Effector CD4-positive, alpha-beta T cell (primary cell): ENCODE measurements around the gene MYL7.
"Not testable (repeated sequence)": the region's sequence is repeated elsewhere in the genome, so short reads cannot be mapped to it uniquely, and the experiment has no call there.

Source experiments
- DNase-seq: peaks from one replicate; pipeline ENCODE4 v3.0.0-alpha.2; 2020

Gene MYL7

GRCh38 chr7:44128721-44129582 lies 12.2 kb downstream of the MYL7 start:
- DNase-seq = no peak

- no peak for DNase-seq
Observed at GRCh38 chr7:44127161-44127560, 14.0 kb downstream of the MYL7 start.

DNA sequence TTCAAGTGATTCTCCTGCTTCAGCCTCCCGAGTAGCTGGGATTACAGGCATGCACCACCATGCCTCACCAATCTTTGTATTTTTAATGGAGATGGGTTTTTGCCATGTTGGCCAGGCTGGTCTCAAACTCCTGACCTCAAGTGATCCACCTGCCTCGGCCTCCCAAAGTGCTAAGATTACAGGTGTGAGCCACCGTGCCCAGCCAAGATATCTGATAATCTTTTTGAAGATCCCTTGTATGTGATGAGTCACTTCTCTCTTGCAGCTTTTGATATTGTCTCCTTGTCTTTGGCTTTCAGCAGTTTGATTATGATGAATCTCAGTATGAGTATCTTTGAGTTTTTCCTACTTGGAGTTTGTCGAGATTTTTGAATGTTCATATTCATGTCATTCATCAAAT lies 14.6 kb downstream of the MYL7 start:
- not testable (repeated sequence) for DNase-seq

GRCh38 chr7:44124822-44125202 lies 16.3 kb downstream of the MYL7 start:
- no peak for DNase-seq

GRCh38 chr7:44123190-44124003 lies 17.7 kb downstream of the MYL7 start, which contains the start of gene POLD2:
POLD2 (minus strand) TSS chr7:44123548; CDS start chr7:44122053, 1,495 bp downstream.
- peak; percentile 96 for DNase-seq

- no peak for DNase-seq
Observed at GRCh38 chr7:44122529-44122928, 18.6 kb downstream of the MYL7 start.

- no peak for DNase-seq
Observed at GRCh38 chr7:44121761-44122420, 19.2 kb downstream of the MYL7 start.

GRCh38 chr7:44120395-44120794 lies 20.7 kb downstream of the MYL7 start:
- DNase-seq = no peak

GRCh38 chr7:44119829-44120380 lies 21.2 kb downstream of the MYL7 start:
- DNase-seq = no peak

DNA sequence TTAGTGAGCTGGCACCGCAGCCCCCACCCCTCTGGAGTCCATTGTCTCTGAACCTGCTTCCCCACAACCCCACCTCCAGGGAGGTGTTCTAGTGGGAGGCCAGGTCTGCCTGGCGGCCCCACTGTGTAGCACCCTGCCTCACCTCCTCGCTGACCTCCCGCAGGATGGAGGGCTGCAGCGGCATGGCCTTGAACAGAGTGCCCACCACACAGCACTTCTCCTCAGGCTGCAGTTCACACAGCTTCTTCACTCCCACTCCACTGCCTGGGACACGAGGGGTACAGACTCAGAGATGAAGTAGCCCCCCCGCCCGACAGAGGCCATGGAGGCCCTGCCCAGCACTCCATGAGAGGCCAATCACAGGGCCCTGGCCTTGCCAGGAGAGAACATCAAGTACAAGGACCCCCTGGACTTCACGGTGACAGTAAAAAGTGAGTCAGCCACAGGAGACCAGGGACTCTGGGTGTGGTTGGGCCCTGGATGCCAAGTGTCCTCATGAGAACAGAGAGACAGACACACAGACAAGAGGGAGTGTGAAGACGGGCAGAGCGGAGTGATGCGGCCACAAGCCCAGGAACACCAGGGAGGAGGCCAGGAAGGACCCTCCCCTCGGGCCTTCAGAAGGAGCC lies 23.2 kb downstream of the MYL7 start:
- no peak for DNase-seq

DNA sequence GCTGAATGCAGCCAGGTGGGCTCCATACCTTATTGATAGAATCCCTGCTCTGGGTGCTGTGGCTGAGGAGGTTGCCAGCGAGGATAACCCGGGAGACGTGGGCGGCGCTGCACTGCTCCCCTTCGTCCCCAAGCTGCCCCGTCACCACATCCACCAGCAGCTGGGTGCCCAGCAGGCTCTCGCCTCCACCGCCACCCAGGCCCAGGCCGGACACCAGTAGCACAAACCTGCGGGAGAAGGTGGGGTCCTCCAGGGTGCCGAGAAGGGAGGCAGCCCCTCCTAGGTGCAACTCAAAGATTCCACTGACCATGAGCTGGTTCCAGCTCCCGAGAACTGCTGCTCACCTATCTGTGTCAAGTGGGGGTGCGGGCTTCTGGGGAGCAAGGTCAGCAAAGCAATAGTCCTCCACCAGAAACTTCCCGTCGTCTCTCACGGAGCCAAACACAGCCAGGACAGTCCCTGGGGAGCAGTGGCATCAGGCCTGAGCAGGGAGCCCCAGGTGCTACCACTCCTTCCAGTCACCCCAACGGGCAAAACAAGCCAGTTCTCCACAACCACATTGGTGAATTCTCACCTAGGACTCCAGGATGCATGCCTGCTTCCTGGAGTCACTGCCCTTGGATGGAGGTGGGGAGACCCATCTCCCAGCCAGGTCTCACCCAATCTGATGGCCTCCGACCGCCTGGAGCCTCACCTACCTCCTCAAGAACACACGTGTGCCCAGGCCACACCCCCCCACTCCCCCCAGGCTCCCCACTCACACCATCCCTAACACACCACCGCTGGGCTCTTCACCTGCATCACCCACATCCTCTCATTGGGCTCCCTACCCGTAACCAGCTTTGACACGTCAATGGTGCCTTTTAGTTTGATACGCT lies 24.1 kb downstream of the MYL7 start:
- no peak for DNase-seq

- no peak for DNase-seq
Observed at GRCh38 chr7:44116087-44116788, 24.9 kb downstream of the MYL7 start.

DNA sequence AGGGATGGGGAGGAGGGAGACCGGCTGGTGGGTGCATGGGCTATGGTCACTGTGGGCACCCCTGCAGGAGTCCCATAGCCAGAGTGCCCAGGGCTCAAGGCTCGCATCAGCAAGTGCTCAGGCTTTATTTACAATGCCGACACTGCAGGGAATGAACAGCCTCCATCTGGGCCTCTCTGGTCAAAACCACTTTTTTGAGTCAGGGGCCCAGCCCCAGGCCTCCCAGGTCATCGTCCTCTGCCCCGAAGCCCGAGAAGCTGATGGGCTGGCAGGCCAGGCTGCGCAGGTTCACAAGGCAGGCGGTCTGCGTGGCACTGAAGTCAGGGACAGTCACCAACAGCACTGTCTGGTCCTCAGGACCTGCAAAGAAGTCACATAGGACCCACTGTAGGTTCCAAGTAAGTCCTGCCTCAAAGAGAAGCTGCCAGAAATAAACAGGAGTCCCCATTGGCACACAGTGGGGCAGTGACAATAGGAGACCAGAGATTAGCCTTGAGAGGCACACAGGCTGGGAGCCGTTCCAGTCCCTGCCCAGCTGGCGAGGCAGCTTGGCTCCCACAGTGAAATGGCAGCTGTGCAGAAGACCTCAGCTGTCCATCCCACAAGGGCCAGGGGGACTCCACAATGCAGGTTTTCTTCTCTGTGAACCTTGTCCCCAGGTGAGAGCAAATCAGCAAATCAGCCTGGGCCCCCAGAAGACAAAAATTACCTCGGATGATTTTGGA lies 26.4 kb downstream of the MYL7 start:
- DNase-seq = no peak

DNA sequence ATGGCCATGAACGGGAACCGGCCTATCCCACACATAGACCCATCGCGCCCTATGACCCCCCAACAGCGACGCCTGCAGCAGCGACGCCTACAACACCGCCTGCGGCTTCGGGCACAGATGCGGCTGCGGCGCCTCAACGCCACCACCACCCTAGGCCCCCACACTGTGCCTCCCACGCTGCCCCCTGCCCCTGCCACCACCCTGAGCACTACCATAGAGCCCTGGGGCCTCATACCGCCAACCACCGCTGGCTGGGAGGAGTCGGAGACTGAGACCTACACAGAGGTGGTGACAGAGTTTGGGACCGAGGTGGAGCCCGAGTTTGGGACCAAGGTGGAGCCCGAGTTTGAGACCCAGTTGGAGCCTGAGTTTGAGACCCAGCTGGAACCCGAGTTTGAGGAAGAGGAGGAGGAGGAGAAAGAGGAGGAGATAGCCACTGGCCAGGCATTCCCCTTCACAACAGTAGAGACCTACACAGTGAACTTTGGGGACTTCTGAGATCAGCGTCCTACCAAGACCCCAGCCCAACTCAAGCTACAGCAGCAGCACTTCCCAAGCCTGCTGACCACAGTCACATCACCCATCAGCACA lies 27.3 kb downstream of the MYL7 start:
- DNase-seq = no peak

GRCh38 chr7:44112997-44113763 lies 28.0 kb downstream of the MYL7 start:
- DNase-seq = no peak

GRCh38 chr7:44112231-44112996 lies 28.7 kb downstream of the MYL7 start:
- no peak for DNase-seq

DNA sequence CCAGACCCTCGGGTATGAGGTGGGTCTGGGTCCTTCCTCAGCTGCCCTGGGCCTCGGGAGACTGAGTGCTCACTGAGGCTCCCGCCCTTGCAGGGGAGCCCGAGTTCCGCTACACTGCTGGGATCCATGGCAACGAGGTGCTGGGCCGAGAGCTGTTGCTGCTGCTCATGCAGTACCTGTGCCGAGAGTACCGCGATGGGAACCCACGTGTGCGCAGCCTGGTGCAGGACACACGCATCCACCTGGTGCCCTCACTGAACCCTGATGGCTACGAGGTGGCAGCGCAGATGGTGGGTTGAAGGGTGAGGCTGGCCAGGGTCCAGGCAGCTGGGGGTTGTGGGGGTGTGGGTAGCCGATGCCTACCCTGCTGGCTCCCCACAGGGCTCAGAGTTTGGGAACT lies 29.4 kb downstream of the MYL7 start:
- no peak for DNase-seq
